ENCODE data around the gene RCC2.

The RCC2 gene

DNA sequence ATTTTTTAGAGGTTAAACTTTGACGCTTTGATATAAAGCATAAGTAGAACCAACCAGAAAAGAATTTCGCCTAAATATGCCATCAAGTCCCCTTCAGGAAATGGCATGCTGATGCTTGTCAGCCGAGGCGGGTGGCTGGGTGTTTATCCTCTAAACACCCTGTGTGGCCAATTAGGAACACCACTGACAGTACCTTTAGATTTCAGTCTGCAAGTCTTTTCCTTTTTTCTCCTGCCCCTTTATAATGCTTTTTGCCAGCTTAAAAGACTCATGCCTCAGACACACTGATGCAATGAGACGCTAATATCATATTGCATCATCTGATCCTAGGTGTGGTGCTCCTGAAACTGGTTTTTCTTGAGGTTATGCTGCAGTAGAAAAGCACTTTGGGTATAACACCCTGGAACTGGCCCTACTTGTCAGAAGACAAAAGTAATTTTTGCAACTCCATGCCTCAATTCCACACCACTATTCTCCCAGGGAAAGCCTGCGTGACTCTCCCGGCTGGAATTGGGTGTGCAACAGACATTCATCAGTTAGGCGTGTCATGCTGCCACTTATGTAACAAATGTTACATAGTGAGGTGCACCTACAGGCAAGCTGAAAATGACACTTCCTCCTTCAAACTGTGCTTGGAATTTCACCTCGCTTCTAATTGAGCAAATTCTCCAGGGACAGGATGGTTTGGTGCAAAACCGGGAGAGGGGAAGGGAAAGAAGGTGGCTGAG is 2.0 kb upstream of the RCC2 start:
- no peak for DNase-seq

DNA sequence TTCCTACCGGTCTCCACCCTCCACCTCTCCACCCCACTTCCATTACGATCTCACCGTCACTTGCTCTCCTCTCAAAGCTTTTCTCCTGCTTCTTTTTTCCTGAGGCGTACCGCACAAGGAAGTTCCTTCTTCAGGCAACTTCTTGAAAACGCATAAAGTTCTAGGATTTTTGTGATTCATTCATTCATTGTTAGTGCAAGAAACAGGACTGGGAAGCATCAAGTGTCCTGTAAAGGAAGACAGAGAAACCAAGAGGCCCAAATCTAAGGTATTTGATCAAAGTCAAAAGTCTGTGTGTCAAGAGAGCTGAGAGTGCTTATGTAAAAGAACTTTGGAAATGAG is 1.3 kb upstream of the RCC2 start:
- DNase-seq, result no peak

DNA sequence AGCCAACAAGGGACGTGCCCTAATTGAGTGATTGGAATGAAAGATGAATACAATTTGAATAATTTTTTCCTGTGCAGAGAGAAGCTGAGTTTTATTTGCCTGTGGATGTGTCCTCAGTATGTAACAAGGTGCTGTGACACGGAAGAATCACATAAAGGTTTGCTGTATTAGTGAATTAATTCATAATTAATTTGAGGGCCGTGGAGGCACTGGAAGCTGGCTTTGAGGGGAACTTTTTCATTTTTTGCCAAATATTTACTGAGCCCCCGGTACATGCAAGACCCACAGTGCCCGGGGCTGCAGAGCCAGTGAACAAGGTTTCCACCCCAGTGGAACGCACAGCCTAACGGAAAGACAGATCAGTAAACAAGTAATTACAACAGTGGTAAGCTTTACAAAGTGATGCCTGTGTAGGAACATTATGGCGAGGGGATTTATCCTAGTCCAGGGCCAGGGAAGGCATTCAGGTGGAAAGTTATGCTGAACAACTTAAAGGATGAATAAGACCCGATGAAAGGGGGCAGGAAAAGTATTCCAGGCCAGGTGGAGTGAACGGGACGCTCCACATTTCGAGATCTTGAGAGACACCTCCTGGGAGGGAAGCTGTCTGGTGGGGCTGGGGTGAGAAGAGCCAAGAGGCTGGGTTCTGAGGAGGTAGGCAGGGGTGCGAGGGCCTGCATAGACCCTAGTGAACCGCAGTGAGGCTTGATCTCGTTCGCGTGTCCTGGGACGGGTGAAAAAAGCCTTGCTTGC is 773 bp upstream of the RCC2 start:
- DNase-seq, result no peak

DNA sequence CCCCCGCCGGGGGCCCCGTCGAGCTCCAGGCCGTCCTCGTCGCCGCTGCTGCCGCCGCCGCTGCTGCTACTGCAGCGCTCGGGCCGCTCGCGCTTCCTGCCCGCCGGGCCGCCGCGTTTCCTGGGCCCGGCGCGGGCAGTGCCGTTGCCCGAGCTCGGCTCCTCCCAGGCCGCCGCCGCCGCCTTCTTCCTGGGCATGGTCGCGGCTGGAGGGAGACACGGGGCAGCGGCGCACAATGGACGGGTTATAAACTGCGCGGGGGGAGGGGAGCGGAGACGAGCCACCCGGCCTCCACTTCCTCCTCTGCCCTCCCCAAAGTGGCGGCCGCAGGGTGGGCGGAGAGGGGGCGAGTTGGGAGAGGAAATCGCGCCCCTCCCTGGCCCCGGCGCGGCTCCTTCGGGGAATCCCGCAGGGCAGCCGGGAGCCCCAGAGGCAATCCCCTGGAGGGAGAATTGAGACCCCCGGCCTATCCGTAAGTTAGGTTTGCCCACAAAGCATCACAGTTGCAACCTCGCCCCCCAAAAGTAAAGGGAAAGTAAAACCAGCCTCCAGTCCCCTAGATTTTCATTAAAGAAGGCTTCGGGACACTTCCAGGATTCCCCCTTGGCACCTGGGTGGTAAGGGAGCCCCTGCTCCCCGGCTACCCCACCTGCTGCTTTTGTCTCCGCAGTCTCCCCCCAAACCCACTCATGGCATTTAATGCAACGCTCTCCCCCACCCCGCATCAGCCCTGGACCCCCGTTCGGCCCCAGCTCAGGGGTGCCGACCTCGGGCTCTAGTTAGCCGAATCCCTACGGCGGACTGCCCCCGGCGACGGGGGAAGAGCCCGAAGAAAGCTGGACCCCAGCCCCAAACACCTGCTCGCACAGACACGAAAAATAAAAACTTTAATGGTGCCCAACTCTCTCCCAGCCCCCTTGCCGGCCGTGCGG is 893 bp downstream of the RCC2 start:
- DNase-seq, result no peak

DNA sequence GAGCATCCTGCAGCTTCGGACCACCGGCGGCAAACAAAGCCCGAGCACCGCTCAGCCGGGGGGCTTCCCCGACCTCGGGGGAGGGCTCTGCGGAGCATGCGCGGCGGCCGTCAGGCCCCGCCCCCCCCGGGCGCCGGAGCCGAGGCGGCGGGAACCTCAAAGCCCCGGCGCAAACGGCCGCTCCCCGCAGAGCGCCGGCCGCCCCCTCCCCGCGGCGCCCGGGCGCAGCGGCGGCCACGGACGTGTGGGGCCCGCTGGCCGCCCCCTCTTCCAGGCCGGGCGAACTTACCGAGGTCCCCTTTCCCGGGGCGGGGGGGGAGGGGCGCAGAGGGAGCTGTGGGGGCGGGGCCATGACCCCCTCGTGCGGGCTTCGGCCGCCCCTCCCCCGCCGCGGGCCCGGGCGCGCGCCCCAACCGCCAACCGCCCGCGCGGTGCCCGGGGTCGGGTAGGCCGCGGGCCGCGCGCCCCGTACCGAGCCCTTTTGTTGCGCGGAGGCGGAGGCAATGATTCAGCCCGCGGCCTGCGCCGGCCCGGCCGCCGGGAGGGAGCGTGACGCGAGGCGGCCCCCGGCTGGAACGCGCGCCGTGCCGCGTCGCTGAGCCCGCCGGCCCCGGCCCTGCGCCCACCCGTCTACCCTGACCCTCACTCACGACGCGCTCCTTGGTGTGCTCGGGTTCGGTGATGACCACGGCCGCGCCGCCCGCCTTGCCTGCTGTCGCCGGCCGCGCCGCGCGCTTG is 1.7 kb downstream of the RCC2 start:
- no peak for DNase-seq

DNA sequence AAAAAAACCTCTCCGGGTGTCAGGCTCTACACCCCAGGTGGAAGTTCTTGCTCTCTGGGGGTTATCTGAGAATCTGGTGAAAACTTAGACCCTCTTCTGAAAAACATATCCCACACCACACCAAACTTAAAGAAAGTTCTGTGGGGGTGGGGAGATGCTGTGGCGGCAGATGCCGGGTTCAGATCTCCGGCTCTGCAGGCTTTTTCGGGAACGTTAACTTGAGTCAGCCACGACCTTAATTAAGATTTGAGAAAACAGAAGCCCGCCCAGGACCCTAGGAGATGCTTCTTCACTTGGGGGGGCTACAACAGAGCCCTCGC is 2.3 kb downstream of the RCC2 start:
- DNase-seq, result no peak

DNA sequence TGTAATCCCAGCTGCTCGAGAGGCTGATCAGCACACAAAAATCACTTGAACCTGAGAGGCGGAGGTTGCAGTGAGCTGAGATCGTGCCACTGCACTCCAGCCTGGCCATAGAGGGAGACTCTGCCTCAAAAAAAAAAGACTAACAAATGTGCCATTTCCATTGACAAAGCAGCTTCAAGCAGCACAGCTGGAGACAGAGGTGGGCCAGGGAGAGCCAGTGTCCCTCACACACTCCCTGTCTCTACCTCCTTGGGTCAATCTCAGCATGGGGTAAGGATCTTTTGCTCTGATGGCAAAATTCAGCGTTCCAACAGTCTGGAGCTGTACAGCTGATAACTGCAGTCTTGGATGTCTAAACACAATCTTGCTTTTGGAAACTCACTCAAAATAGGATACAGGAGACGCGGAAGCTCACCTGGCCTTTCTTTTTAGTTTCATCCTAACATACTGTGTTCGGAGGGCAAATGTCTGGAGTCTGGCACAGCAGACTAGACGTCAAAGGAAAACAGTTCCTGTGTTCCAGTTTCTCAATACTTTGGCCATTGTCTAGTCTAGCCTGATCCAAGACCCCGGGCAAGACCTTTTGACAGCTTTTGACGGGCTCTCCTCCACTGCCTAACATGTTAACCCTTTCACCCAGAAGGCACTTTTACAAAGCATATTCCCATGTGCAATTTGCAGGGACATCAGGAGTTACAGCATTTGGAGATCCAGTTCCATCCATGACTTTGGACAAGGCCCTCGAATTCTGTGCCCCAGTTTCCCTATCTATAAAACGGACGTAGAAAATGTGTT is 2.9 kb downstream of the RCC2 start:
- DNase-seq, result no peak

DNA sequence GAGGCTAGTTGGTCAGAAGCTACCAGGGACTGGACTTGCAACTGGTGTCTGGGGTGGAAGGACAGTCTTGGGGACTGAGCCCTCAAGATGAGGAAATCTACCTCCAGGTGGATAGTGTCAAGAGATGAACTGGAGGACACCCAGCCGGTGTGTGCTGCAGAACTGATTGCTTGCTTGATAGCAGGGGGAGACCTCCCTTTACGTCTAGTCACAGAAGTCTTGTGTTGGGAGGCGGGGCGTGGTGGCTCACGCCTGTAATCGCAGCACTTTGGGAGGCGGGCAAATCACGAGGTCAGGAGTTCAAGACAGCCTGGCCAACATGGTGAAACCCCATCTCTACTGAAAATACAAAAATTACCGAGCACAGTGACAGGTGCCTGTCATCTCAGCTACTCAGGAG is 4.9 kb downstream of the RCC2 start:
- DNase-seq, result no peak

DNA sequence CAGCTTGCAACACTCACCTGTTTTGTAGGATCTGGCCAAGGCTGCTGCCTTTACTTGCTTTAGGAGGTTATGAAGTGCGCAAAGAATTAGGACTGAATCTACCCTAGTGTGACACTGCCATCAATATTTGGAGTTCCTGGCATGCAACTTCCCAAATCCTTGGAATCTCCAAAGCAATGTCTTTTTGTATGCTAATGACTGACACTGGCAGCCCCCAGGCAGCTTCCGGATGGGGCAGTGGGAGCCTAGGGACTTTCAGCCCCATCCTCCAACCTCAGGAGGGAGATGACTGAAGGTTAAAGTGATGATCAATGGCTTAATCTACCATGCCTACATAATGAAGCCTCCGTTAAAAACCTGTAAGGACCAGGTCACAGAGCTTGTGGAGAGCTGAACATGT is 5.5 kb downstream of the RCC2 start:
- no peak for DNase-seq

DNA sequence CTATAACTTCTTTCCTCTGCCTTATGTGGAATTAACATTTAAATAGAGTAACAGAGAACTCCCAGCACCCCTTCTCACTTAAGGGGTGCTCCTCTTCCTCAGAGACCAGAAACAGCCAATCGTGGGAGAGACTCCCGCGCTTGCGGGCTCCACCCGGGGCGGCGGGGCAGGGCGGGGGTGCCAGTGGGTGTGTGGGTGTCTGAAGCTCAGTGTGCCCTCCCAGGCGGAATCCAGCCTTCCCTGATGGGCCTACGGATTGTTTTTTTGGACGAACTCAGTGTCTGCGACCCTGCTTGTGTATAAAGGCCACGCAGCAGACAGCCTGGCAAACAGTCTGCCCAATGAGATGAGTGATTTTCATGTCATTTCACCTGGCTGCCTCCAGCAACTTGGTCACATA is 6.2 kb downstream of the RCC2 start:
- DNase-seq, result no peak

DNA sequence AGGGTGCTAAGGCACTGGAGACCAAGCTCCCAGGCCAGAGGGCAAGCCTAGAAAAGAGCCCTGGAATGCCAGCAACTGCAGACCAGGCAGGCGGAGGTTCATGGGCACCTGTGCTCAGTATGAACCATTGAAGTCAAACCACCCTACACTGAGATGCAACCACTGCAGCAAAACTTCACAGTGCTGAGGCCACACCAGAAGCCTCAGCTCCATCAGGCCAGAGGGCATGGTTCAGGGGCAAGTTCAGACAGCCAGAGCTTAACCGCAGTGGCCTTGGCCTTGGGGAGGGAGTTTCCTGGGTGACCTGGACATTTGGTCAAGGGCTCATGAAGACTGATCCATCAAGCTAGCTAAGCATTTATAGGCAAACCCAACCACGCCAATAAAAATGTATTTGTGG is 7.1 kb downstream of the RCC2 start:
- DNase-seq, result no peak

DNA sequence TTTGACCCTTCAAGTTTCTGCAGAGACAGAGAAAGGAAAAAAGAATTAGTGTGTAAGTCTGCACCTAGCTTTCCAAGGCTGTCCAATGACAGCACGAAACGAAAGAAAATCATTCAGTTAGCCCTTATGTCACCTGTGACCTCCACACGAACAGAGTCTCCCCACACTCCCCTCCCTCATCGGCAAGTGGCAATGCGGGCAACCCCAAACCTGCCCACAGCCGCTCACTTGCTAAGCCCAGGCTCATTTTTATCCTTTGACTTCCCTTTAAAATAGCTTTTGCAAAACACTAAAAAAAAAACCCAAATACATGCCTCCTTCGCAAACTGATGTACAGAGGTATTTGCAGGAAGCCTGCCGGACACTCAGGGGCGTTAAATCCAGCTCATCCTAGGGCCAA is 10.3 kb downstream of the RCC2 start:
- DNase-seq, result no peak

DNA sequence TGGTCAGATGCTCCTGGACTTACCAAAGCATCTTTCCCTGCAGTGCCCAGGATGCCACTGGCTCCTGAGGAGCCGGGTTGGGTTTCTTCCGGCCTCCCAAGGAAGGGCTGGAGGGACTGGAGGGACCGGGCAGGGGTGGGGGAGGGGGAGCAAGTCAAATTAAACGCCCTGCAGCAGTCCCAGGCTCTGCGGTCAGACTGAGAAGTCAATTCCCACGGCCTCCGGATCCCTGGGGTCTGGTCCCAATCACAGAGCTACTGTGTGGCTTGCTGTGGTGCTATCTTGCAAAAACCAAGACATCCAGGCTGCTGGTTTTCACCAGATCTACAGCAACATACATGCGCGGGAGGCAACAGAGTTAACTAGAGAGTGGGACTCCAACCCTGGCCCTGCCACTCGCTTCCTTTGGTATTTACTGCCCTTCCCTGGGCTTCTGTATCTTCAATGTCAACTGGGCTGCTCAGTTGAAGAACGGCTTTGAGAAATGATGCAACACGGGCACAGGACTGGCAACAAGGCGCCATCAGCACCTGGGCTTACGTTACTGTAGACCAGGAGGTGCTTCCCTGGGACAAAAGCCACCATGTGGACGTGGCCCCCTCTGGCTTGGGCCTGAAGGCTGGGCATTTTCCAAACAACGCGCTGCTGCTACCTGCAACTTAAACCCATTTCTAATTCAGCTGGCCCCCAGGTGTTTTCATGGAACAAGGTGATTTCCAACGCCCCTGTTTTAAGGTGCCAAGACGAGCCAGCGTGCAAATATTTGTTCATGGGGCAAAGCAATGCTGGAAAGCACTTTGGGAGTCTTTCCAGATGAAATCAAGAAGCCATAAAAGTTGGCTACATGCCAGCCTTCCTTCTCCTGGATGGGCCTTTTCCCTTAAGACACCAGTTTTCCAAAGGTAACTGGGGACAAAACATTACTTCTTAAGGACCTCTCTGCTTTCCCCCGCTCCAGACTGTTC is 11.5 kb downstream of the RCC2 start:
- no peak for DNase-seq

DNA sequence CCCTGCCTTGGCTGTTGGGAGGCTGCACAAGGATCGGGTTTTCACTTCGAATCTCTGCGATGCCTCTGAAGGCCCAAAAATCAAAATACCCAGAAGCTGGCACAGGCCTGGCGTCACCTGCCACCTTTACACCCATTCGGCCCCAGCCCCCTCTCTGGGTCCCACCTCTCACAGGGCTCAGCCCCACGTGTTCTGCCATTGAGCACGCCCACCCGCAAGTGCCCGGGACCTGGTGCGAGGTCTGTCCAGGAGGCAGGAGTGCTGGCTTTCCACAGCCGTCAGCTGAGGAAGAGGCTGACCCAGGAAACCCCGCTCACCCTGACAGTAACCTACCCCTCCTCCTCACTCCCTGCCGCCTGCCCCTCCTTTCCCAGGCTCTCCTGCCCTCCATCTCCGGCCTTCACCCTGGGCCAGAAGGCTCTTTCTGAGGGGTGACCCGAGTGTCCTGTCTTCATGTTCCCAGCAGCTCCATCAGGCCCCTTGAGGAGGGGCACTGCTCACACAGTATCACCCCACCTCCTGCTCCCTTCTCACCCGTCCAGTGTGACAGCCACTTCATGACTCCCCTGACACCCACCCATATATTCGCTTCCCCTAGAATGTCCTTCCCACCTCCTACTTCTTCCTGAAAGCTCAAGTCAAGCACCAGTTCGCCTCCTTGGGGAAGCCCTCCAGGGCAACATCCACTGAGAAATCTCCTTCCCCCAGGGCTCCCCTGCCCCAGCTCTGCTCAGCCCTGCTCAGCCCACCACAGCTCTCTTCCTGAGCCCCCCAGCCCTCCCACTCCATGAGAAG is 13.5 kb downstream of the RCC2 start:
- no peak for DNase-seq

DNA sequence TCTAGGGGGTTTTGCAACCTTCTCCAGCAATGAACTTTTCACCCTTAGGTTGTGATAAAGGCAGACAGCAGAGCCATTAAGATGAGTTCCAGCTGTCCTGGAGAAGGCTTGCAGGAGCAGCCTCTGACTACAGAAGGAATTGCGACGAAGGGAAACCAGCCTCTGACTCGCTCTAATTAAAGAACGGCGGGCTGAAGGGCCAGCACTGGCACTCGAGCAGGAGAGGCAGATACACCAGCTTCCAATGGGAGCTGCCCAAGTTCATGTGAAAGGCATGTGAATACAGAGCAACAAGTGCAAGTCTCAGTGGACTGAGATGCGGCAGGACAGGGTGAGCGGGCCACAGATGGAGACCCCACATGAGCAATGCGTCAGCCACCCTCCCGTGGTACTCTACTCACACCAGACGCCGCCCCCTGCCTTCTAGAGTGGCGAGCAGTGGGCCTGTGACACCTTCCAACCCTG is 15.7 kb downstream of the RCC2 start:
- DNase-seq, result no peak

DNA sequence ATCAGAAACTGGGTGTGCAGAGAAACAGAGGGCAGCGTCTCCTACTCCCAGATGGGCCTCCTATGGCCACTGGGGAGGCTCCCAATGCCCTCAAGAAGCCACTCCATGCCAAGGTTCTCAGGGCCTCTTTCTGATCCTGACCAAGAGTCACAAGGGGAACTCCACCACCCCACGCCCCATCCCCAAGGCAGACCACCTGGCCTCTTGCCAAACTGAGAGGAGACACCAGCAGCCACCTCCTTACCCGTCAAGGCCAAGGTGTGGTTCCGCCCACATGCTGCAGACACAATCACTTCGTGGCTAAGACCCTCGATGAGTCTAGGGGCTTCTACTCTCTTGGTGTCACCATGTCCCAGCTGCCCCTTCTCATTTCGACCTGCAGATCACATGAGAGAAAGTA is 17.0 kb downstream of the RCC2 start:
- DNase-seq, result no peak

DNA sequence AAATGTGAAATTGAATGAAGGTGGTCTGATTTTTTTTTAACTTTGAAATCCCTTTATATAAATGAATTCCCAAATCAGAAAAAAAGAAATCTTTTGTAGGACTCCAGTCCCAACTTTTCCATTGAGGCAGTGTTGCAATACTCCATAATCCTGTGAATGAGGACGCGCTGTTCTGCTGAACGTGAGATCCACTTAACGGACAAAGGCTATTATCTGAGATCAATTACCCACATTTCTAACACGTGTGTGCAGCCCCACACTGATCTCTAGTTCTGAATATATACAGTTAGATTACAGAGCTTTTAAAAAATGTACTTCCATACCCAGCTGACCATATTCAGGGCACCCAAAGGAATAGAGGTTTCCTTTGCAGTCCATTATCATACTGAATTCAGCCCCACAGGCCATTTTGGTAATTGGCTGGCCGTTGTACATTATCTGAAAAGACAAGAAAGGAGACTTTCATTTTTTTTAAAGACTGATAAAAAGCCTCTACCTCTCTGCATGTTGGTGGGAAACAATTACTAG is 19.0 kb downstream of the RCC2 start:
- no peak for DNase-seq

DNA sequence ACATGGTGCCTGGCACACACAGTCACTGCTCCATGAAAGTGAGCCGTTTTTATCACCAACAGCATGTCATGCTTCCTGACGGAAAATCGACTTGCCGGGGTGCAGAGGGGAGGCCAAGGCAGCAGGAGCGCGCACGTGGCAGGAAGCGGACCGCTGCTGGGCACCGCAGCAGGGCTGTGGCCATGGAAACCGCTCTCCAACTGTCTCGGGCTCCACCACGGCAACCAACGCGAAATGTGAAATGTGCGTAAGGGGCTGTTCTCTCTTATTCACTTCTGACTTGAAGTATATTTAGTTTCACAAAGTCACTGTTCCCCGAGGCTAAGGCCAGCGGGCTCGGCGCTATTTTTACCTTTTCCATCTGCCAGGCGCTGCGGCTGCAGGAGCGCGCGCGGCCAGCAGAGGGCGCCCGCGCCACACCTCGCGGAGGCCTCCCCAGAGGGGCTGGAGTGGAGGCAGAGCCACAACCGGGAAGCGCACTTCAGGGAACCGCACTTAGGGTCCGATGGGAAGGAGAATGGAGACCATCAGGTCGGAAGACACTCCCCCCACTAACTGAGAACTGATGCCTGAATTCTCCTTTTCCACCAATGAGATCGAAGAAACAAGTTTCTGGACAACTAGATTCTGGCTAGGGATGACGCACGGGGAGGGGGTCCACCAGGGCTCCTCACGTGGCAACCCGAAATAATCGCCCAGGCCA is 19.7 kb downstream of the RCC2 start:
- no peak for DNase-seq

DNA sequence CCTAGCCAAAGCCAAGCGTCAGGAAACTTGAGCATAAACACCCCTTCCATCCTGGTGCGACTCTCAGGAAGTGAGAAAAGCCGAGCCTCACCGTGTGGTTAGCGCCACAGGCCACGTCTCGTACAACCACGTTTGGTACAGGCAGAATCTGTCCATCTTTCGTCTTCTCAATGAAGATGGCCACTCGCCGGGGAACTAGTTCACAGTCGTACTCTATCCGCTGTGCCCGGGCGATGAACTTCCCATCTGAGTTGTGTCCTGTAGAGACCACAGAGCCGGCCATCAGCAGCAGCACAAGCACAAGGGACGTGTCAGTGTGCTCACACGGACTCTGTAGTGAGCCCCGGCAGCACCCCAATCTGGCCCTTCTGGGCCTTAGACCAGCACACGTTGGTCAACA is 23.1 kb downstream of the RCC2 start:
- DNase-seq, result no peak
